Embryonic facial prominence (tissue), 1 donor: Measurements from ENCODE around the gene NCOA5.
"Not testable (repeated sequence)": the region's sequence is repeated elsewhere in the genome, so short reads cannot be mapped to it uniquely, and the experiment has no call there.

ENCODE experiments used
- DNase-seq: peaks from one replicate; pipeline ENCODE4 v3.0.0-alpha.2; 2016; ENCODE audit errors: extremely low spot score

Gene NCOA5

GRCh38 chr20:46120136-46120535, 30.4 kb upstream of the NCOA5 start:
- no peak for DNase-seq

GRCh38 chr20:46119547-46119946, 29.8 kb upstream of the NCOA5 start:
- DNase-seq, result no peak

DNA sequence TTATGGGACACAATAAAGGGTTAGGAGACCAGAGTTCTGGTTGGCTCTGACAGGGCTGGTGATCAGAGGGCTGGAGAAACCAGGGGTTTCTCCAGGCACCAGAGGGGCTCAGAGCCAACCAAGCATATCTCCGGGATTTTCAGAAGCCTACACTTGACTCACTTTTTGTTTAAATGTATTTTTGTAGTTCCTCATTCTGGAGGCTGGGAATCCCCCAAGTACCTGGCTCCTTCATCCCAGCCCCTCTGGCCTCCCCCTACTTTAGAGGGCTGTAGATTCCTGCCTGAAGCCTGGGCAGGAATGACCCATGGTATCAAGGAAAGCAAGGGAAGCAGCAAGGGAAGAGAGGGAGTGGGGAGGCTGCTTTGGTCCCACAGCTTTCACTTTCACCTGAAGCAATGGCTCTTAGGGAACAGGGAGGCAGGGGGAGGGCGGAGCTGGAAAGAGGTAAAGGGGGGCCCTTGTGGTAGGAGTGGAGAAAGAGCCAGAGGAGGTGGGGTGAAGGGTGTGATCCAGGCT, 29.3 kb upstream of the NCOA5 start:
- no peak for DNase-seq

DNA sequence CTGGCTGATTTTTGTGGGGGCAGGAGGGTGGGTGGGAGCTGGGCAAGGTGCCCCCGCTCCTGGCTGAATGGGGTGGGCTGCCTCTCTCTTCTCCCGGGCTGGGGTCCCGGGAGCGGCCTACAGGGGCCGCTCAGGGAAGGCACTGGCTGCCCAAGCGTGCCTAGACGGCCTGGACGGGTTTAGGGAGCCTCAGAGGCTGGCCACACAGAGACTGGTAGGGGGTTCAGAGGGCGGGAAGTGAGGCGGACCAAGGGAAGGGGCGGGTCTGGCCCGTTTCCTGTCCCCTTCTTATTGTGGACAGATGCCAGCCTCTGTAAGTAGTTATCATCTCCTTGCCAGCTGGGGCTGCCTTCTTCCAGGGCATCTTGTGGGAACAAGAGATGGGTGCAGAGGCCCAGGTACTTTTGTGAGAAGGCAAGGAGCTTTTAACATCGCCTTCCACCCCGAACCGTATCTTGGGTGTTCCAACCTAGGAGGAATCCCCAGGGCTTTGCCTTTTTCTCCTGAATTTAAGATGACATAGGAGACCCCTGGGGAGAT, 28.8 kb upstream of the NCOA5 start:
- no peak for DNase-seq

- no peak for DNase-seq
These were observed 28.1 kb upstream of the NCOA5 start, which contains the start of gene CD40 for GRCh38 chr20:46117704-46118467. TSS of gene CD40 (plus strand) at chr20:46118314. CDS start at chr20:46118344, 30 bp downstream.

GRCh38 chr20:46114449-46114848, 24.7 kb upstream of the NCOA5 start:
- DNase-seq, result no peak

GRCh38 chr20:46113113-46113470, 23.3 kb upstream of the NCOA5 start:
- no peak for DNase-seq

GRCh38 chr20:46112430-46113112, 22.8 kb upstream of the NCOA5 start:
- no peak for DNase-seq

DNA sequence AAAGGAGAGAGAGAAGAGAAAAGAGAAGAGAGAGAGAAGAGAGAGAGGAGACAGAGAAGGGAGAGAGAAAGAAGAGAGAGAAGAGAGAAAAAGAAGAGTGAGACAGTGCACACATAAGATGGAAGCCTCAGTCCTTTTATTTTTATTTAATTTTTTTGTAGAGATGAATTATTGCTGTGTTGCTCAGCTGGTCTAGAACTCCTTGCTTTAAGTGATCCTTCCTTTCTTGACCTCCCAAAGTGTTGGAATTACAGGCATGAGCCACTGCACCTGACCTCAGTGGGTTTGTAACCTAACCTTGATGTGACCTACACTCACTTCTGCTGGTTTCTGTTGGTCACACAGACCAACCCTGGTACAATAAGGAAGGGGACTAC, 22.1 kb upstream of the NCOA5 start:
- DNase-seq, result no peak

DNA sequence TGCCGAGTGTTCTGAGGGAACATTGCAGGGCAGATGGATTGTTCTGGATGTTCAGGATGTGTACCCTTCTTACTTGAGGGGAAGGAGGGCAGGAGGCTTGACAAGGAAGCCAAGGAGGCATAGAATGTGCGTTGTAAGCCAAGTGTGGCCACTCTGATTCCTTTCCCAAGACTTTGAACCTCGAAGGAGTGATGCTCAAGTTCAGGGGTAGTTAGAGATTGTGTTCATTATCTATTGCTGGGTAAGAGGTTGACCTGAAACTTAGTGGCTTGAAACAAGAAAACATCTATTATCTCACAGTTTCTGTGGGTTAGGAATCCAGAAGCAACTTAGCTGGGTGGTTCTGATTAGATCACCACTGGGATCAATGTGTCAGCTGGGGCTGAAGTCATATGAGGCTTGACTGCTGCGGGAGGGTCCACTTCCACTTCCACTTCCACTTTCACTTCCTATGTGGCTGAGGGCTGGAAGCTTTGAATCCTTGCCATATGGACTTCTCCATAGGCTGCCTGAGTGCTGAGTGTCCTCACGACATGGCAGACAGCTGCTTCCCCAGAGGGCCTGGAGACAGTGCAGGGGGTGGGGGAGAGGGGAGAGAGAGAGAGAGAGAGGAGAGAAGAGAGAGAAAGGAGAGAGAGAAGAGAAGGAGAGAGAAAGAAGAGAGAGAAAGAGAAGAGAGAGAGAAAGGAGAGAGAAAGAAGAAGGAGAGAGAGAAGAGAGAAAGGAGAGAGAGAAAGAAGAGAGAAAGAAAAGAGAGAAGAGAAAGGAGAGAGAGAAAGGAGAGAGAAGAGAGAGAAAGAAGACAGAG, 21.5 kb upstream of the NCOA5 start:
- no peak for DNase-seq

- DNase-seq, result no peak
These were observed 19.2 kb upstream of the NCOA5 start for GRCh38 chr20:46108976-46109375.

- no peak for DNase-seq
These were observed 18.7 kb upstream of the NCOA5 start for GRCh38 chr20:46108435-46108841.

DNA sequence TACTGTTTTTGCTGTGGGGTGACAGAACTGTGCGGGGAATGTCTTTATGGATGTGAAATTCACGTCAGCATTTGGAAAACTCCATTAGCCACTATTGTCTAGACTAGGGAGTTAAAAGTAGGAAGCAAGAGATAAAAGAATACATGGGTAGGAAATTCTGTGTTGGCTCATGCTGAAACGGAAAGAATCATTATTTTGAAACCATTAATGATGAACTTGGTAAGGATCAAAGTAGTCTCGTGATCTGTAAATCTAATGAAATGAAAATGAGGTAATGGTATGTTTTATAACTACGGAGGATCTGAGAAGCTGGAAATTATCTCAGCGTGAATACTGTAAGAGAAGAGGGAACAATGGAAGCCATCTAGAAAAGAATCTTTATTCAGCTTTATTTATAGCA, 17.3 kb upstream of the NCOA5 start:
- no peak for DNase-seq

DNA sequence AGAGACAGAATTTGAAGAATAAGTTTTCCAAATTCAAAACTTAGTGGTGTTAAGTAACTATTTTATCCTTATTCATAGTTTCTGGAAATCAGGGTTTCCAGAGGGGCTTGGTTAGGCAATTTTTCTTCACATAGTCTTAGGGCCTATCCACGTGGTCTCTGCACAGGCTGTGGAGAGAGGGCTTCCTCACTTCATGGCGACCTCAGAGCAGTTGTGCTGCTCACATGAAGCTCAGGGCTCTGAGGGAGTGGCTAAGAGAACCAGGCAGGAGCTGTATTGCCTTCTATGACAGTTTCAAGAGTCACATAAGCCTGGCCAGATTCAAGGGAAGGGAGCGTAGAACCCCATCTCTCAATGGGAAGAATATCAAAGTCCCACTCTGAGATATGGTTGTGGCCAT, 14.5 kb upstream of the NCOA5 start:
- no peak for DNase-seq

DNA sequence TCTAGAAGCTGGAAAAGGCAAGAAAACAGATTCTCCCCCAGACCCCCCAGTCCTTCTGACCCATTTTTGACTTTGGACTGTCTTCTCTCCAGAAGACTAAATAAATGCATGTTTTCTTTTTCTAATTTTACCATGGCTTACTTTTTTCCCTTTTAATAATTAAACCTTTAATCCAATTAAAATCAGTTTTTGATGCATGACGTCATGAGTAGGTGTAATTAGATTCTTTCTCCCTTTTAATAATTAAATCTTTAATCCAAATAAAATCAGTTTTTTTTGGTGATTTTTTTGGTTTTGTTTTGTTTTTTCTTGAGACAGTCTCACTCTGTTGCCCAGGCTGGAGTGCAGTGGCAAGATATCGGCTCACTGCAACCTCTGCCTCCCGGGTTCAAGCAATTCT, 13.2 kb upstream of the NCOA5 start:
- no peak for DNase-seq

GRCh38 chr20:46101957-46102356, 12.2 kb upstream of the NCOA5 start:
- no peak for DNase-seq

GRCh38 chr20:46100988-46101387, 11.2 kb upstream of the NCOA5 start:
- no peak for DNase-seq

- not testable (repeated sequence) for DNase-seq
These were observed 10.7 kb upstream of the NCOA5 start for GRCh38 chr20:46100444-46100843.

- DNase-seq, result no peak
These were observed 9.9 kb upstream of the NCOA5 start for GRCh38 chr20:46099491-46100287.

DNA sequence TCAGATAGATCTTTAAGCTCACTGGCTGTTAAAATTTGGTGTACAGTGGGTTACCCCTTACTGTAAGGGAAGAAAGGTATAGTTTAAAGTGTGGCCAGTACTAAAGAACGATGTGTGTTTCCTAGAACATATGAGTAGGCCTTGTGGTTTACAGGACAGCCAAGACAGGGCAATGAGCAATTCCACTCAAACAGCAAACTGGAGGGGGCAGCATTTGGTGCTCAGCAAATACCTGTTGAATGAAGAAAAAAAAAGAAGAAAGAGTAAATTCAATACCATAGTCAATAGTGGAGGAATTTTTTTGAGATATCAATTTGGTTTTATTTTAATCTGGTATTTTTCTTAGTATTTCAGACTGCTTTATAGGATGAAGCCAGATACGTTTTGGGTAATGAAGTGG, 3.8 kb upstream of the NCOA5 start:
- no peak for DNase-seq
